Measurements from ENCODE around the gene TFPI2. TPM values are rescaled to one million over a fixed set of nuclear protein-coding genes. Genes with fewer than 3 reads are reported as not detected.

TFPI2 gene
- total RNA-seq, 1 experiment from 2014 or later: not detected

DNA sequence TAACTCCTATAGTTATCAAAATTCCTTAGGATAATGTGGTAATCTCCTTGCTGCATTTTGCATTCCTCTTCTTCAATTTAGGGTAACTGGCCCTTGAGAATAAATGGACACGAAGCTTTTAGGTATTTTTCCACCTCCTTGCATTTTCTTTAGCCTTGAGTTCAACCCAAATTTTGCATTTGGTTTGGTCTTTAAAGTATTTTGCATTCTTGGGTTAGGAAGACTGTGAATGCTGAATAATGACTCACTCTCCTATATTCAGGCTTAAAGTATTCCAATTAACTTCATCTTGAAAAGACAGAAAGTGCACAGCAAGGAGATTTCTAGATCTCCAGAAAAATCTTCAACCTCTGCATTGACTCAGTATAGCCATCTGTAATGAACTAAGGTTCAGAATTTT lies 47.3 kb downstream of the TFPI2 start:
- no TSS peak for BruUV-seq (replicated peaks)
- H3K4me1 Mint-ChIP-seq (ENCODE audit: insufficient read depth, unreplicated experiment): peaks cover 17% of the 10 kb centered on the region
- no peaks in the 10 kb centered on the region for H3K36me3 Mint-ChIP-seq (ENCODE audit: insufficient read depth, unreplicated experiment)
- intact Hi-C loops (cut with micrococcal nuclease): no loop called here
- ChIA-PET POLR2A (interaction anchor here (0.6 to 1.0 kb wide), 4 partner anchors 15 to 321 kb away, joined by 3 to 4 read pairs (median 4); no protein-coding TSS in a partner anchor), CTCF (interaction anchor here (1.0 kb wide), 1 partner anchor 245 kb away, joined by 3 read pairs; no protein-coding TSS in a partner anchor)
- no peaks in the 10 kb centered on the region for H3K27me3 Mint-ChIP-seq (ENCODE audit: insufficient read depth, unreplicated experiment)
- no peaks in the 10 kb centered on the region for H3K9me3 Mint-ChIP-seq (ENCODE audit: unreplicated experiment)
- no peak for TF ChIP-seq CTCF (IDR thresholded peaks at IDR 0.05; ENCODE audit: unreplicated experiment)
- H3K4me3 Mint-ChIP-seq (ENCODE audit: unreplicated experiment): no peak overlapping the region
- no peak for DNase-seq (ENCODE audit: unreplicated experiment)
- no peak overlapping the region for H3K27ac Mint-ChIP-seq (ENCODE audit: low read depth, unreplicated experiment)

GRCh38 chr7:93838966-93839365 lies 51.6 kb downstream of the TFPI2 start:
- no TSS peak for BruUV-seq (replicated peaks)
- no peak for TF ChIP-seq CTCF (IDR thresholded peaks at IDR 0.05; ENCODE audit: unreplicated experiment)
- H3K4me1 Mint-ChIP-seq (ENCODE audit: insufficient read depth, unreplicated experiment): peaks cover 26% of the 10 kb centered on the region
- ChIA-PET CTCF (no interaction called here), POLR2A (no interaction called here)
- H3K36me3 Mint-ChIP-seq (ENCODE audit: insufficient read depth, unreplicated experiment): no peaks in the 10 kb centered on the region
- no peaks in the 10 kb centered on the region for H3K9me3 Mint-ChIP-seq (ENCODE audit: unreplicated experiment)
- intact Hi-C loops (cut with micrococcal nuclease): no loop called here
- no peaks in the 10 kb centered on the region for H3K27me3 Mint-ChIP-seq (ENCODE audit: insufficient read depth, unreplicated experiment)
- H3K4me3 Mint-ChIP-seq (ENCODE audit: unreplicated experiment): no peak overlapping the region
- DNase-seq (ENCODE audit: unreplicated experiment): no peak
- H3K27ac Mint-ChIP-seq (ENCODE audit: low read depth, unreplicated experiment): no peak overlapping the region

DNA sequence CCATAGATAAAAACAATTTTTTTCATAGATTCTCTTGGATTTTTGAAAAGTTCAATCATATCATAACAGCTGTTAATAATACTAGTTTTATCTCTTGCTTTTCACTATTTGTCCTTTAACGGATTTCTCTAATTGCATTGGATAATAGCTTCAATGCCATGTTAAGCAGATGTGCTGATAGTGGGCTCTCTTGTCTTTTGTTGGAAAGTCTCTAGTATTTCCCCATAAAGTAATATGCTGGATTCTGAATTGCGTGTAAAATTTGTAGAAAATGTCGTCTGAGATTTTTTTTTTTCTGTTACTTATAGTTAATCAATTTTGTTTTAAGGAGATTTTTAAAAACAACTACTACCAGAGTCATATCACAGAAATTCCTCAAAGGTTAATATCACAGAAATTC lies 53.3 kb downstream of the TFPI2 start:
- POLR2A ChIA-PET: no interaction called here
- TF ChIP-seq CTCF (IDR thresholded peaks at IDR 0.05; ENCODE audit: unreplicated experiment): no peak
- no TSS peak for BruUV-seq (replicated peaks)
- DNase-seq (ENCODE audit: unreplicated experiment): no peak
- intact Hi-C loops (cut with micrococcal nuclease): no loop called here
- H3K27me3 Mint-ChIP-seq (ENCODE audit: insufficient read depth, unreplicated experiment): no peaks in the 10 kb centered on the region
- H3K9me3 Mint-ChIP-seq (ENCODE audit: unreplicated experiment): no peaks in the 10 kb centered on the region
- no peak overlapping the region for H3K4me3 Mint-ChIP-seq (ENCODE audit: unreplicated experiment)
- H3K27ac Mint-ChIP-seq (ENCODE audit: low read depth, unreplicated experiment): no peak overlapping the region
- CTCF ChIA-PET: no interaction called here
- H3K36me3 Mint-ChIP-seq (ENCODE audit: insufficient read depth, unreplicated experiment): no peaks in the 10 kb centered on the region
- peaks cover 14% of the 10 kb centered on the region for H3K4me1 Mint-ChIP-seq (ENCODE audit: insufficient read depth, unreplicated experiment)

DNA sequence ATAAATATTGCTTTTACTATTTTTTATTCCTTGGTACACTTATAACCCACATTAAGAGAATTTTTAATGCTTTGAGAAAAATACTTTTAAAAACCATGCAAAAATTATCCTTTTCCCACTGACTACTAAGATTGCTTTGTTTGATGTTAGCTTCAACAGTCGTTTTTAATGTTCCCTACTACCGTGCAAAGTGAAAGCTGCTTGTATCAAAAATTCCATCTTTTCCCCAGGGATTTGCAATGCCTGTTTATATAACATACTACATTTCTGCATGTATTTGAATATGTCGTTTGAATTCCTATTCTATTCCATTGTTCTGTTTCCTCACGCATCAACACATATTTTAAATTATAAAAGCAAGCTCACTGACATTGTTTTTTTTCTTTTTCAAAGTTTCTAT lies 54.4 kb downstream of the TFPI2 start:
- Mint-ChIP-seq H3K4me3 (ENCODE audit: unreplicated experiment) (no peak overlapping the region), H3K36me3 (ENCODE audit: insufficient read depth, unreplicated experiment) (no peaks in the 10 kb centered on the region), H3K4me1 (ENCODE audit: insufficient read depth, unreplicated experiment) (peaks cover 14% of the 10 kb centered on the region), H3K9me3 (ENCODE audit: unreplicated experiment) (no peaks in the 10 kb centered on the region), H3K27ac (ENCODE audit: low read depth, unreplicated experiment) (no peak overlapping the region), H3K27me3 (ENCODE audit: insufficient read depth, unreplicated experiment) (no peaks in the 10 kb centered on the region)
- CTCF ChIA-PET: interaction anchor here (1.2 kb wide), 1 partner anchor 251 kb away, joined by 3 read pairs; no protein-coding TSS in a partner anchor
- intact Hi-C loops (cut with micrococcal nuclease): no loop called here
- BruUV-seq (replicated peaks): no TSS peak
- DNase-seq (ENCODE audit: unreplicated experiment): no peak
- no peak for TF ChIP-seq CTCF (IDR thresholded peaks at IDR 0.05; ENCODE audit: unreplicated experiment)
- POLR2A ChIA-PET: no interaction called here
